H1 (cell line): ENCODE measurements around the gene ATP2B3. TPM values are rescaled to one million over a fixed set of nuclear protein-coding genes. Genes with fewer than 3 reads are reported as not detected.

ENCODE experiments used
- ASH2L ChIP-seq: fragments of 200-600, 300-600 bp; sonication (generic); IDR thresholded peaks from one replicate; pipeline ENCODE4 v1.7.1; 2017; ENCODE audit warnings: low read length
- BRCA1 ChIP-seq: IDR thresholded peaks from 2 replicates; pipeline ENCODE4 v1.6.1; 2012; ENCODE audit warnings: low read depth, low read length, improper control_type of control experiment
- CBX8 ChIP-seq: fragments of 300-800, 300-1000 bp; sonication (generic); IDR thresholded peaks from 2 replicates; pipeline ENCODE4 v1.7.1; 2016; ENCODE audit warnings: low read depth, low read length, borderline replicate concordance
- CHD1 ChIP-seq: IDR thresholded peaks from 2 replicates; pipeline ENCODE4 v1.6.1; 2012; ENCODE audit warnings: low read depth, low read length, improper control_type of control experiment
- CHD2 ChIP-seq: IDR thresholded peaks from 2 replicates; pipeline ENCODE4 v1.6.1; 2012; ENCODE audit warnings: low read length, improper control_type of control experiment
- E2F6 ChIP-seq: IDR thresholded peaks from 2 replicates; pipeline ENCODE4 v1.6.1; 2012; ENCODE audit warnings: inconsistent platforms
- GTF2F1 ChIP-seq: IDR thresholded peaks from 2 replicates; pipeline ENCODE4 v1.6.1; 2012; ENCODE audit warnings: low read depth, low read length, improper control_type of control experiment, borderline replicate concordance
- JUN ChIP-seq: IDR thresholded peaks from 2 replicates; pipeline ENCODE4 v1.6.1; 2011; ENCODE audit warnings: low read depth, mild to moderate bottlenecking, improper control_type of control experiment, low read length
- KDM1A ChIP-seq: fragments of 200-600, 300-600 bp; sonication (generic); IDR thresholded peaks from 2 replicates; pipeline ENCODE4 v1.7.1; 2016; ENCODE audit warnings: mild to moderate bottlenecking, low read length, borderline replicate concordance
- KDM4A ChIP-seq: IDR thresholded peaks from one replicate; pipeline ENCODE4 v1.7.1; 2012; ENCODE audit warnings: low read depth, mild to moderate bottlenecking, moderate library complexity, low read length, inconsistent platforms; ENCODE audit not compliant: severe bottlenecking
- KDM5A ChIP-seq: fragments of 200-600 bp; IDR thresholded peaks from 2 replicates; pipeline ENCODE4 v1.7.1; 2012; ENCODE audit warnings: mild to moderate bottlenecking, low read length, inconsistent platforms, mixed read lengths
- NANOG ChIP-seq: IDR thresholded peaks from 2 replicates; pipeline ENCODE4 v1.6.1; 2011; ENCODE audit warnings: low read length, low read depth, mild to moderate bottlenecking, inconsistent platforms; ENCODE audit not compliant: insufficient read depth, poor library complexity, severe bottlenecking
- RAD21 ChIP-seq, 2 experiments: IDR thresholded peaks in 1 of 2; conservative IDR thresholded peaks in 1 of 2; 2 replicates each; pipeline ENCODE4 v1.6.1; 2011; ENCODE audit warnings: low read depth in 2 of 2, low read length in 2 of 2, improper control_type of control experiment in 1 of 2, inconsistent platforms in 1 of 2, mild to moderate bottlenecking in 1 of 2, moderate library complexity in 1 of 2
- RFX5 ChIP-seq: IDR thresholded peaks from 2 replicates; pipeline ENCODE4 v1.6.1; 2011; ENCODE audit warnings: low read depth, low read length, improper control_type of control experiment, borderline replicate concordance
- SAP30 ChIP-seq: fragments of 300-600 bp; sonication (generic); IDR thresholded peaks from 2 replicates; pipeline ENCODE4 v1.7.1; 2012; ENCODE audit warnings: low read length, moderate library complexity, mild to moderate bottlenecking, inconsistent platforms; ENCODE audit not compliant: insufficient read depth, insufficient replicate concordance
- SIN3A ChIP-seq, 2 experiments: IDR thresholded peaks in 1 of 2; conservative IDR thresholded peaks in 1 of 2; 2 replicates each; pipeline ENCODE4 v1.6.1; 2011 to 2012; ENCODE audit warnings: low read length in 2 of 2, improper control_type of control experiment in 1 of 2, low read depth in 1 of 2, mild to moderate bottlenecking in 1 of 2
- SP1 ChIP-seq: IDR thresholded peaks from 2 replicates; pipeline ENCODE4 v1.6.1; 2011; ENCODE audit warnings: low read depth, low read length
- TAF7 ChIP-seq: optimal IDR thresholded peaks from 2 replicates; pipeline ENCODE3; 2011; ENCODE audit warnings: low read depth, mild to moderate bottlenecking, inconsistent platforms, low read length, moderate library complexity, borderline replicate concordance
- TCF12 ChIP-seq: IDR thresholded peaks from 2 replicates; pipeline ENCODE4 v1.6.1; 2011; ENCODE audit warnings: low read depth, mild to moderate bottlenecking, low read length
- ZNF274 ChIP-seq: IDR thresholded peaks from 2 replicates; pipeline ENCODE4 v1.7.0; 2012; ENCODE audit warnings: low read length, borderline replicate concordance; ENCODE audit errors: extremely low read depth
- polyA plus RNA-seq, 7 experiments: library from polyadenylated mRNA; depleted of rRNA in 3 of 7; stranded (reverse) in 5 of 7; unstranded in 2 of 7; fragments of >200 nt in 5 of 7; fragments of 200-250 nt in 2 of 7; gene quantifications; 1 replicate in 5 of 7; 2 replicates in 1 of 7; 4 replicates in 1 of 7; pipeline versions ENCODE4 v1.2.1 to v1.2.3, GENCODE V29; 2011 to 2013; ENCODE audit warnings: missing spikeins in 2 of 7, mixed read lengths in 2 of 7
- total RNA-seq: library from RNA; stranded (reverse); fragmentation: NEBNext Ultra II Directional; extraction: Animal tissue kit (Norgen Biotek cat#: 25700); gene quantifications from 2 replicates; pipeline ENCODE4 v1.2.1, GENCODE V29; 2021
- TF ChIP-seq, protein P1 (sequence below): IDR thresholded peaks from 2 replicates; pipeline ENCODE4 v1.6.1; 2012; ENCODE audit warnings: inconsistent platforms

The ATP2B3 gene
- total and polyA plus RNA-seq, 2 of the 8 experiments (the other 6 are each of a cell fraction or from before 2014, with no cell fraction given) = 0.14 to 0.19 TPM

DNA sequence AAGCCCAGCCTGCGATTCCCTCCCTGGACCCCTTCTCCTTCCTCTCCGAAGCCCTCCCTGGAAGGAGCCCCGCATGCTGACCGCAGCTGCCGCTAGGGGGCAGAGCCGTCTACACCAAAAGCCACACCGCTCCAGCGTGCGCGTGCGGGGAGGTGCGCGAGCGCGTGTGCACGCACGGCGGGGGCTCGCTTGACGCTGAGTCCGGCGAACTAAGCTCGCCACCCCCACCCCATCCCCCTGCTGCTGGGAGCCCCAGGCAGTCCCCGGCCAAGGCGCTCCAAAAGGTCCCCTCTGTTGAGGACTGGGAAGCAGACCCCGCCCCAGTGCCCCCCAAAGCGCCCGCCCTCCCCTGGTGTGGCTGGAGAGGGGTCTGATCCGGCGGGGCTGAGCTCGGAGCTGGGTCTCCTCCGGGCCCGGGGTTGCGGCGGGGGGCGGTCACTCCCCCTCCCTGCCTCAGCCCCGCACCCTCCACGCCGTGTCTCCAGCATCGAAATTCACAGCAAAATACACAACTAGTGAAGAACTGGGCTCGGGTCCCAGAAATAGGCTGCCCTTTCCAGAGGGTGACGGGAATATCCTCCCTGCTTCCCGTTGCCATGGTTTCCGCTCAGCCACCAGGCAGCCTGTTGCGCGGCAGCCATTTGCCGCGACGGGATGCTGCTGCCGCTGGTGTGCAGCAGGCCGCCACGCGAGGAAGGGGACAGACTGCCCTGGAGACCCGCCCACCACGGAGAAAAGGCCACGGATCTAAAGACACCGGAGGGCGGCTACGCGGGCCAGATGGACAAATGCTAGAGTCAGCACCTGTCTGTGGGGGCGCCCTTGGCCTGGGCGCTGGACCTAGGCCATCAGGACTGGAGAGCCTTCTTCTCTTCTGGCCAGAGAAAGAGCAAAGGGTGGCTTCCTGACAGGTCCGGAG, 92.7 kb downstream of the ATP2B3 start (continued):
- TF ChIP-seq RAD21 (IDR thresholded peaks at IDR 0.05 in 1 of 2, conservative IDR thresholded peaks at IDR 0.05 in 1 of 2; ENCODE audit: low read depth in 2 of 2, low read length in 2 of 2) (peak; percentile 66 to 76), SP1 (no peak), KDM5A (no peak), GTF2F1 (no peak), TCF12 (no peak), KDM1A (no peak), CBX8 (no peak), E2F6 (peak; percentile 75), ZNF274 (no peak), KDM4A (peak; percentile 47), ASH2L (no peak), CHD2 (no peak), SIN3A (conservative IDR thresholded peaks at IDR 0.05 in 1 of 2, IDR thresholded peaks at IDR 0.05 in 1 of 2; ENCODE audit: low read depth in 1 of 2, low read length in 2 of 2) (no peak), BRCA1 (no peak), SAP30 (no peak), JUN (no peak), NANOG (no peak), TAF7 (no peak), CHD1 (no peak), RFX5 (no peak)
- TF ChIP-seq, protein P1, sequence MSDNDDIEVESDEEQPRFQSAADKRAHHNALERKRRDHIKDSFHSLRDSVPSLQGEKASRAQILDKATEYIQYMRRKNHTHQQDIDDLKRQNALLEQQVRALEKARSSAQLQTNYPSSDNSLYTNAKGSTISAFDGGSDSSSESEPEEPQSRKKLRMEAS = peak; percentile 95
